ENCODE results near the gene FSHR. TPM values are rescaled to one million over a fixed set of nuclear protein-coding genes. Genes with fewer than 3 reads are reported as not detected.

FSHR gene
- total RNA-seq, 1 experiment from 2014 or later = not detected

GRCh38 chr2:49175831-49176230 lies 21.5 kb upstream of the FSHR start:
- BruUV-seq (replicated peaks) = no TSS peak
- CTCF ChIA-PET = no interaction called here
- Histone ChIP-seq H3K27me3 (ENCODE audit: low read length) (no peaks in the 10 kb centered on the region), H3K9me2 (replicated peaks; ENCODE audit: low read length) (no peaks in the 10 kb centered on the region), H3K9ac (ENCODE audit: low read length) (no peak overlapping the region), H3K4me1 (ENCODE audit: insufficient read depth, low read length) (no peaks in the 10 kb centered on the region), H3K36me3 (ENCODE audit: low read depth, low read length) (no peaks in the 10 kb centered on the region), H3F3A (ENCODE audit: low read length, unreplicated experiment) (no peaks in the 10 kb centered on the region), H3K79me2 (ENCODE audit: low read length) (no peaks in the 10 kb centered on the region), H3K4me2 (ENCODE audit: low read length) (no peak overlapping the region), H3K27ac (ENCODE audit: low read length) (no peak overlapping the region), H3K9me3 (ENCODE audit: low read length) (peaks cover 9% of the 10 kb centered on the region; the same call in 1 of the 2 replicates), H2AFZ (ENCODE audit: low read length) (no peak overlapping the region), H3K4me3 (ENCODE audit: low read length) (no peak overlapping the region), H4K20me1 (ENCODE audit: low read length) (no peaks in the 10 kb centered on the region)
- DNase-seq (no peak), ATAC-seq (no peak)
- TF ChIP-seq EZH2phosphoT487 (IDR thresholded peaks at IDR 0.05; ENCODE audit: borderline replicate concordance, low read length) (no peak), CTCF (conservative IDR thresholded peaks at IDR 0.05; ENCODE audit: low read depth, low read length) (no peak), EZH2 (IDR thresholded peaks at IDR 0.05; ENCODE audit: low read length, unreplicated experiment) (no peak)
- POLR2A ChIA-PET (ENCODE audit: unreplicated experiment) = no interaction called here
- intact Hi-C loops (cut with micrococcal nuclease) = no loop called here

GRCh38 chr2:49174750-49175149 lies 20.4 kb upstream of the FSHR start:
- peaks cover 9% of the 10 kb centered on the region; the same call in 1 of the 2 replicates for H3K9me3 ChIP-seq (ENCODE audit: low read length)
- H3K27ac ChIP-seq (ENCODE audit: low read length) = no peak overlapping the region
- no peaks in the 10 kb centered on the region for H3K36me3 ChIP-seq (ENCODE audit: low read depth, low read length)
- ChIA-PET POLR2A (ENCODE audit: unreplicated experiment) (no interaction called here), CTCF (no interaction called here)
- no peaks in the 10 kb centered on the region for H3K79me2 ChIP-seq (ENCODE audit: low read length)
- TF ChIP-seq EZH2 (IDR thresholded peaks at IDR 0.05; ENCODE audit: low read length, unreplicated experiment) (no peak), EZH2phosphoT487 (IDR thresholded peaks at IDR 0.05; ENCODE audit: borderline replicate concordance, low read length) (no peak), CTCF (conservative IDR thresholded peaks at IDR 0.05; ENCODE audit: low read depth, low read length) (no peak)
- H2AFZ ChIP-seq (ENCODE audit: low read length) = no peak overlapping the region
- ATAC-seq (no peak), DNase-seq (no peak)
- H3K27me3 ChIP-seq (ENCODE audit: low read length) = no peaks in the 10 kb centered on the region
- intact Hi-C loops (cut with micrococcal nuclease) = no loop called here
- H3K4me2 ChIP-seq (ENCODE audit: low read length) = no peak overlapping the region
- BruUV-seq (replicated peaks) = no TSS peak
- H3K4me1 ChIP-seq (ENCODE audit: insufficient read depth, low read length) = no peaks in the 10 kb centered on the region
- H3K9ac ChIP-seq (ENCODE audit: low read length) = no peak overlapping the region
- H3K9me2 ChIP-seq (replicated peaks; ENCODE audit: low read length) = no peaks in the 10 kb centered on the region
- no peak overlapping the region for H3K4me3 ChIP-seq (ENCODE audit: low read length)
- H3F3A ChIP-seq (ENCODE audit: low read length, unreplicated experiment) = no peaks in the 10 kb centered on the region
- H4K20me1 ChIP-seq (ENCODE audit: low read length) = no peaks in the 10 kb centered on the region

- Histone ChIP-seq H3K27me3 (ENCODE audit: low read length) (no peaks in the 10 kb centered on the region), H3K4me3 (ENCODE audit: low read length) (no peak overlapping the region), H3K4me1 (ENCODE audit: insufficient read depth, low read length) (no peaks in the 10 kb centered on the region), H3K4me2 (ENCODE audit: low read length) (no peak overlapping the region), H3K9me3 (ENCODE audit: low read length) (no peaks in the 10 kb centered on the region), H3F3A (ENCODE audit: low read length, unreplicated experiment) (no peaks in the 10 kb centered on the region), H3K9ac (ENCODE audit: low read length) (no peak overlapping the region), H3K27ac (ENCODE audit: low read length) (no peak overlapping the region), H3K36me3 (ENCODE audit: low read depth, low read length) (no peaks in the 10 kb centered on the region), H3K79me2 (ENCODE audit: low read length) (no peaks in the 10 kb centered on the region), H4K20me1 (ENCODE audit: low read length) (no peaks in the 10 kb centered on the region), H2AFZ (ENCODE audit: low read length) (no peak overlapping the region), H3K9me2 (replicated peaks; ENCODE audit: low read length) (no peaks in the 10 kb centered on the region)
- ATAC-seq (no peak), DNase-seq (no peak)
- intact Hi-C loops (cut with micrococcal nuclease) = no loop called here
- ChIA-PET CTCF (no interaction called here), POLR2A (ENCODE audit: unreplicated experiment) (no interaction called here)
- BruUV-seq (replicated peaks) = no TSS peak
- TF ChIP-seq EZH2 (IDR thresholded peaks at IDR 0.05; ENCODE audit: low read length, unreplicated experiment) (no peak), CTCF (conservative IDR thresholded peaks at IDR 0.05; ENCODE audit: low read depth, low read length) (no peak), EZH2phosphoT487 (IDR thresholded peaks at IDR 0.05; ENCODE audit: borderline replicate concordance, low read length) (no peak)
These were observed 12.8 kb upstream of the FSHR start for GRCh38 chr2:49167131-49167530.

All from PC-3 (cell line).